LNCAP (cell line): Measurements from ENCODE around the gene ABCB11.

Experiments
- TF ChIP-seq, protein P1 (sequence below): fragments of 450-650 bp; IDR thresholded peaks from 2 replicates; pipeline ENCODE4 v1.5.1; 2017; ENCODE audit warnings: mild to moderate bottlenecking

ABCB11 gene

DNA sequence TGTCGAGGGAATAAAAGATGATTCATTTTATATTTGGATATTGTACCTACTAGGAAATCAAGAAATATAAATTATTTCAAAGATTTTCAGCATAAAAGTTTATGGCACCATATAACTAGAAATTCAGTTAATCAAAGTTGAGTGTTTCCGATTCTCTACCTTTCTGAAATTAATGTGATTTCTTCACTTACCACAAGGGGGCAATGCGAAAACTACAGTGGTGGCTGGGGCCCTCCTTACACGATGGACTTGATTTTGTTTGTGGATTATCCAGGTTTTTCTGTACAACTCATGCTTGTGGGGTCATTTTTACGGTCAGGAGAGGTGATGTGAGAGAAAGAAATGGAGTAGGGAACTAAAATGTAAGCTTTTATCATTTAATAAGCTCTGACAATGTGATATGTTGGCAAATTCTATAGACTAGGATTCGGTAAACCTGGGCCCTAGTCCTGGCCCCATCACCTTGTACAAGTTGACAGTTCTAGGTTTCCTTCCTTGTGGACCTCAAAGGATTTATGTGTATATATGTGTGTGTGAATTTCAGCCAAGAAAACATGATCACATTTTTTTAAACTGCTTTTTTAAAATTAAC is 82.4 kb downstream of the ABCB11 start:
- TF ChIP-seq, protein P1, sequence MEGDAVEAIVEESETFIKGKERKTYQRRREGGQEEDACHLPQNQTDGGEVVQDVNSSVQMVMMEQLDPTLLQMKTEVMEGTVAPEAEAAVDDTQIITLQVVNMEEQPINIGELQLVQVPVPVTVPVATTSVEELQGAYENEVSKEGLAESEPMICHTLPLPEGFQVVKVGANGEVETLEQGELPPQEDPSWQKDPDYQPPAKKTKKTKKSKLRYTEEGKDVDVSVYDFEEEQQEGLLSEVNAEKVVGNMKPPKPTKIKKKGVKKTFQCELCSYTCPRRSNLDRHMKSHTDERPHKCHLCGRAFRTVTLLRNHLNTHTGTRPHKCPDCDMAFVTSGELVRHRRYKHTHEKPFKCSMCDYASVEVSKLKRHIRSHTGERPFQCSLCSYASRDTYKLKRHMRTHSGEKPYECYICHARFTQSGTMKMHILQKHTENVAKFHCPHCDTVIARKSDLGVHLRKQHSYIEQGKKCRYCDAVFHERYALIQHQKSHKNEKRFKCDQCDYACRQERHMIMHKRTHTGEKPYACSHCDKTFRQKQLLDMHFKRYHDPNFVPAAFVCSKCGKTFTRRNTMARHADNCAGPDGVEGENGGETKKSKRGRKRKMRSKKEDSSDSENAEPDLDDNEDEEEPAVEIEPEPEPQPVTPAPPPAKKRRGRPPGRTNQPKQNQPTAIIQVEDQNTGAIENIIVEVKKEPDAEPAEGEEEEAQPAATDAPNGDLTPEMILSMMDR, result peak; percentile 55

DNA sequence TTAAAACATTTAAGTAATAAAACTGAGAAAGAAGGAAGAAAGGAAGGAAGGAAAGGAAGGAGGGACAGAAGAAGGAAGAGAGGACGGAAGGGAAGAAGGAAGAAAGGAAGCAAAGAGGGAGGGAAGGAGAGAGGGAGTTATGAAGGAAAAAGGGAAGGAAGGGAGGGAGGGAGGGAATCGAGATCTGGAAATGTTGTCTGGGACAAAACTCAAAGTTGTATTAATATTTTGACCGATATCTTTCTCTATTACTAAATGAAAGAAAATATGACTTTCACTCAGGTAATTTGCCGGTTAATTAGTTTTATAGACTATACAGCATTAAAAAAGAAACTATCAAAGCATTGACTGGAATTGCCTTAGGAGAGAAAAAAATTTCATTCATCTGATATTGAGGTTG is 85.6 kb downstream of the ABCB11 start:
- TF ChIP-seq, protein P1, result no peak

DNA sequence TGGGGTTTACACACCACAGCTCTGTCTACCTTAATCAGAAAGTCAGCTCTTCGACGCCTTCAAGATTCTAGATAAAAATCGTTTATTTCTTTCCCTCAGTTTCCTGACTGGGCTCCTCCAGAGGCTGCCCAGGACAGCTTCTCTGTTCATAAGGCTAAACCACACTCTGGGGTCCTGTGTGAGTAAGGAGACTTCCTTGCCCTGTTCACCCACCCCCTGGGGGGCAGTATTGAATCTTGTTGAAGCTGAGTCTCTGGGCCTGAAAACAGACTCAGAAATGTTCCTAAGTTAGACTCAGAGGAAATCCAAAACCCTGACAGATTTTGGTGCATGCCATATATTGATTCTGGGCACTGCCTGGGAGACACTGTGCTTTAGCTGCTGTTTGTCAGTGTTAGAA is 87.1 kb downstream of the ABCB11 start:
- TF ChIP-seq, protein P1, result no peak

DNA sequence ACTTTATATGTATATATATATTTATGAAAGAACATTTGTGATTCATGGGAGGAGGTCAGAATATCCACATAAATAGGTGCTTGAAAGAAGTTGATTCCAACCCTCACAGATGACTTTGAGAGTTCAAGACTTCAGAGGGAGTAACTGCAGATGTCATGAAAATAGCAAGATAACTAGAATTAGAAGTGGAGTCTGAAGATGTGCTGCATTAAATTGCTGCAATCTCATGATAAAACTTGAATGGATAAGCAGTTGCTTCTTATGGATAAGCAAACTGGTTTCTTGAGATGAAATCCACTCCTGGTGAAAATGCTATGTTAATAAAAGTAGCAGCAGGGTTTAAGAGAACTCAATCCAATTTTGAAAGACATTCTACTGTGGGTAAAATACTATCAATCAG is 89.8 kb downstream of the ABCB11 start:
- TF ChIP-seq, protein P1, result no peak

DNA sequence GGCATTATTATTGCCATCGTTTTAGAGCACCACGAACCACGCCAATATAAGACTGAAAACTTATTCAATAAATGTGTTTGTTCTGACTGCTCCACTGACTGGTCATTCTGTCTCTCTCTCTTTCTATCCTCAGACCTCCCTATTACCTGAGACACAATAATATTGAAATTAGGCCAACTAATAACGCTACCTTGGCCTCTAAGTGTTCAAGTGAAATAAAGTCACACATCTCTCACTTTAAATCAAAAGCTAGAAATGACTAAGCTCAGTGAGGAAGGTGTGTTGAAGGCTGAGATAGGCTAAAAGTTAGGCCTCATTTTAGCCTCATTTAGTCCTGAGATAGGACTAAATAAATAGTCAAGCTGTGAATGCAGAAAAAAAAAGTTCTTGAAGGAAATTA is 91.2 kb downstream of the ABCB11 start:
- TF ChIP-seq, protein P1, result no peak

DNA sequence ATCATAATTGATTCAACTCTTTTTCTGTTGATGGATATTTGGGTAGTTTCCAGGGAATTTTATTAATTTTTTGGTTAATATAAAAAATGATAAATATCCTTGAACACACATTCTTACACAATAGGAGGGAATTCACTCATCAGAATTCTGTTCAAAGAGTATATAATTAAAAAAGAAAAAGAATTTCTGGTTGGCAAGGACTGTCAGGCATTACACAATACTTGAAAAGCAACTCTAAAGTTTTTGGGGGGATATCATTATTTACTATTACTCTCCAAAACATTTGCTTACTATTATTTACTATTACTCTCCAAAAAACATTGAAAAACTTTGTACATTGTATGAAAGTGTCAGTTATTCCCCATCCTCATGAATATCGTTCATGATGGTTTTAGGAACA is 92.1 kb downstream of the ABCB11 start:
- TF ChIP-seq, protein P1, result no peak

DNA sequence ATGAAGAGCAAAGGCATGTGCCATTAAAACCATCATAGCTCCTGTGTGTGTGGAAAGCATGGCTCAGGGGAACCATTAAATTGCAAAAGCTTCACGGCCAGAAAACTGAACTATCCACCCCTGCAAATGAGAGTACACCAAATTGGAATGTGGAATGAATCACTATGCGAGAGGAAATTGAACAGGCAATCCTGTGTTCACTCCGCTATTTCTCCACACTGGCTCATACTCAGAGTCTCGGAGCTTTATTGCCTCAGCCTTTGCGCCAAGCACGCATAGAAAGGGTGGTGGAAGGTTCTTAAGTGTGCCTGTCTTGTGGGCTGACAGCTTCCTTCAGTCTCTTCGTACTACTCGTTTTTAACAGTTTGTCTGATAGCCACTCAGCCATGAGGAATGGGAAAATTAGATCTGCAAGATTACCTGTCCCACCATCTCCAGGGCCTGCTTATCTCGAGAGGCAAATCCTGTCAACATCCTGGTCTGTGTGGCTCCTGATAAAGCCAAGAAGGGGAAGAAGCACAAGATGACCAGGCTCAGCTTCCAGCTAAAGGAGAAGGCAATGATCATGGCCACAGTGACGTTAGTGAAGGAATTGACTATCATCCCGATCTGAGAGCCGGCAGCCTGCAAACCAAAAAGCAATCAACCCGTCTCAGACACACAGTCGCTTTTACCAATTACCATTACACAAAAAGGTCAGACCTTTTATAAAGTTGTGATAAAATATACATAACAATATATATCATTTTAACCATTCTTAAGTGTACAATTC is 95.1 kb downstream of the ABCB11 start:
- TF ChIP-seq, protein P1, result no peak
